Measurements from ENCODE around the gene OR6N1.

OR6N1 gene, protein sequence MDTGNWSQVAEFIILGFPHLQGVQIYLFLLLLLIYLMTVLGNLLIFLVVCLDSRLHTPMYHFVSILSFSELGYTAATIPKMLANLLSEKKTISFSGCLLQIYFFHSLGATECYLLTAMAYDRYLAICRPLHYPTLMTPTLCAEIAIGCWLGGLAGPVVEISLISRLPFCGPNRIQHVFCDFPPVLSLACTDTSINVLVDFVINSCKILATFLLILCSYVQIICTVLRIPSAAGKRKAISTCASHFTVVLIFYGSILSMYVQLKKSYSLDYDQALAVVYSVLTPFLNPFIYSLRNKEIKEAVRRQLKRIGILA

DNA sequence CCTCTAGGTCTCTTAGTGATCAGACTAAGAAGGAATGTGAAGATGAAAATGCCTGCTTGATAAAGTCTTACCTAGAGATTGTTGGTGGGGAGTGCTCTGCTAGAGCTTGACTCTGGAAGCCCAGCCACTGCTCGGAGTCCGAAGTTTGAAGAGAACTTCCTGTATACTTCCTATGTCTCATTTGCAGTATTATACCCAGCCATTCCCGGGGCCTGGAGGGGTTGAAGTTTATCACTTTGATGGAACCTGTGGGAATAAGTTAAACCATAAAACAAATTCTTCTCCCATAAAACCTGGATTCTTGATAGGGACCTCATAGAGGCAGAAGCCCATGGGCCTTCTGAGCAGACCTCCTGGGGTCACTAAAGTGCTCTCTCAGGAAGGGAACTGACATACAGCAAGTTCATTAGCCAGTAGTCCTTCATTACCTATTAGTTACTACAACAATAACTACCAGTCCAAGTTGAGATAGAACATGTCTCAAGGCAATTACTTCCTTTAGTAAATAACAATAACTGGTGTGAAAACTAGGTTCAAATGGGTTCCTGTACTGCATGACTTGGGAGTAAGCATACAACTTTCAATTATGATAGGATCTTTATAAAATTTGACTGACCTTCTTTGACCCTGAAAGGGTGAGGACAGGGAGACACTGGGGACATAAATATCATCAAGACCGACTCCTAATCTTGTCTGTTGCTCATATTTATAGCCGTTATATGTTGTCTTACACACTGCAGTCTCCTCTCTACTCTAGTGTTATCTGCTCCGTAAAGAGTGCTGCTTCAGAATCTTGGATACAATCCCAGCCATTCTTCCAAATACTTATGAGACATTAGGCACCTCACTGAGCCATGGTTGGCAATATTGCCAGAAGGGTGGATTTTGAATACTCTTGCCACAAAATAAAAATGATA, at the start of gene OR6N1:
Gene OR6N1, minus strand, starts transcription at position 246 of the 917 bp plus-strand sequence. CDS start 5,513 bp downstream, outside the sequence.
- no peak for DNase-seq (ENCODE audit: low read depth)

DNA sequence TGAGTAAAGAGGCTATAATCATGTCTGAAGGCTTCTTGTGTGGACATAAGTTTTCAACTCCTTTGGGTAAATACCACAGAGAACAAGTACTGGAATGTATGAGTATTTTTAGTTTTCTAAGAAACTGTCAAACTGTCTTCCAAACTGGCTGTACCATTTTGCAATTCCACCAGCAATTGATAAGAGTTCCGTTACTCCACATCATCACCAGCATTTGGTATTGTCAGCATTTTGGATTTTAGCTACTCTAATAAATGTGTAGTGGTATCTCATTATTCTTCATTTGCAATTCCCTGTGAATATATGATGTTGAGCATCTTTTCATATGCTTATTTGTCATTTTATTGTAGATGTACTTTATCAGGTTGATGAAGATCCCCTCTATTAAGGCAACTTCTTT, 49.7 kb upstream of the OR6N1 start:
- no peak for DNase-seq (ENCODE audit: low read depth)

DNA sequence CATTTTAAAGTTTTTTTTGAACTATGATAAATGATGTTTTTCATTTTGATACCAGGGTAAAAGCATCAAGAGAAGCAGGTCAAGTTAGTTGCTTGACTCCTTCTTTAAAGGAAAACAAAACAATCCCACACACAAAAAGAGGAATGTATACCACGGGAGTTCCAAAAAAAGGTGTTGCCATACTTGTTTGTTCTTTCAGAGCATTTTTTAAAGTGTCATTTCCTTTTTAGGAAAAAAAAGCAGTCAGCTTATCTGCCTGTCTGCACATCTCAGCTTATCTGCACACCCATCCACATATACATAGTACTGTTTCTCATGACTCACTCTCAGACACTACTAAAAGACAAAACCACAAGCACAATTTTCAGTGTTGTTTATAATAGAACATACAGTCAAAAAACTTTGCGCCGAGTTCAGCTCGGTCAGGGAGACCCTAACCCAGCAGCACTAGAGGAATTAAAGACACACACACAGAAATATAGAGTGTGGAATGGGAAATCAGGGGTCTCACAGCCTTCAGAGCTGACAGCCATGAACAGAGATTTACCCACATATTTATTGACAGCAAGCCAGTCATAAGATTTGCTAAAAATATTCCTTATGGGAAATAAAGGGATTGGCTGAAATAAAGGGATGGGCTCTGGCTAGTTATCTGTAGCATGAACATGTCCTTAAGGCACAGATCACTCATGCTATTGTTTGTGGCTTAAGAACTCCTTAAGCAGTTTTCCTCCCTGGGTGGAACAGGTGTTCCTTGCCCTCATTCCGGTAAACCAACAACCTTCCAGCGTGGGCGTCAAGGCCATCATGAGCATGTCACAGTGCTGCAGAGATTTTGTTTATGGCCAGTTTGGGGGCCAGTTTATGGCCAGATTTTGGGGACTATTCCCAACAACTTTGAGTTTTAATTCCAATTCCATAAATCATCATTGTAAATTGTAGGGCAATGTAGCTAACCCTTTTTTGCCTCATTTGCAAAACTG, 47.8 kb upstream of the OR6N1 start:
- DNase-seq (ENCODE audit: low read depth) = peak; percentile 62

DNA sequence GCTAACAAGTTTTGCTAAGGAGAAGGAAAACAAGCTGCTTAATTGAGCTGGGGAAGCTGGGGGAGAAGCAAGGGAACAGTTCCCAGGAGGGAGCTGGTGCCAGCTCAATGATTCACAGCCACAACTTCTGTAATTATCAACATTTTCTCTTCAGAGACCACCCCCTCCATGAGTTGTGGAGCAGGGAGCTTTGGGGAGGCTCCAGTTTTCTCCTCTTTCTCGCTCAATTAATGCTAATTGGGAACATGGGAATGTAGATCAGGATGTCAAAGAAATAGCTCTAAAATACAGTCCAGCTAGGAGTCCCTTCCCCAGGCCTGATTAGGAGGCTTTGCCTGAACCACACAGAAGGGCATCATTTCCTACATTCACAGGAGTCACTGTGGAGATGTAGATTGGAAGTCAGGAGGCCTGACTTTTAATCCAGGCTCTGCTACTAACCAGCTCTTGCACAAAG, 47.0 kb upstream of the OR6N1 start:
- DNase-seq (ENCODE audit: low read depth) = peak; percentile 17

DNA sequence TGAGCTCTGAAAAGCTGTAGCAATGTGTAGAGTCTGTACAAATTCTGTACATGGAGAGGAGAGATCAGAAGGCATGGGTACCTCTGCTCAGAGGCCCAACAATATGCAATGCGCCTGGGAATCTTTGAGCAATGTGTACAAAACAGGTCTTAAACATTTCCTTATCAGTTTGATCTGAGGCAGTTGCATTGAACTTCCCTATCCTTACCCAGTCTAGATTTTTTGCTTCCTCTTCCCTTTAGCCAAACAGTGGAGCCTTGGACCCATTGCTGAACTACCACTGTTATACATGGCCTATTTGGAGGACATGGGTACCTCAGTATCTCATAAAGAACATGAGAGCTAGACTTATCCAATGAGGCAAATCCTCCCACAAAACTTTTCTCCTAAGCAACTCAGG, 46.6 kb upstream of the OR6N1 start:
- no peak for DNase-seq (ENCODE audit: low read depth)

DNA sequence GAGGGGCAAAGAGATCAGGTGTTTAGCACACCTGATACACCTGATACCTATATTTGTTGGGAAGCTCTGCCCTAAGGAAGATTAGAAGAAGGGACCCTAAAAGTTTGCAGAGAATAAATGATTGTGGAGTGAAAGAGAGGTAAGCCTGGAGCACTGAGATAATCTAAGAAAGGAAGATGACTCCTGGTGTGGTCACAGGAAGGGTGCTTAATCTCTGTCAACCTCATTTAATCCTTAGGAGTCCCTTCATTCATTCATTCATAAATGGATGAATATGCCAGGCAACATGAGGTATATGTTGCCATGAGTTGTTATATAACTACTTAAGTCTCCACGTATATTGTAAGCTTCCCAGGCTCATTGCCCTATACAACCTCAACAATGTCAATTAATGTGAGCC, 43.0 kb upstream of the OR6N1 start:
- no peak for DNase-seq (ENCODE audit: low read depth)

DNA sequence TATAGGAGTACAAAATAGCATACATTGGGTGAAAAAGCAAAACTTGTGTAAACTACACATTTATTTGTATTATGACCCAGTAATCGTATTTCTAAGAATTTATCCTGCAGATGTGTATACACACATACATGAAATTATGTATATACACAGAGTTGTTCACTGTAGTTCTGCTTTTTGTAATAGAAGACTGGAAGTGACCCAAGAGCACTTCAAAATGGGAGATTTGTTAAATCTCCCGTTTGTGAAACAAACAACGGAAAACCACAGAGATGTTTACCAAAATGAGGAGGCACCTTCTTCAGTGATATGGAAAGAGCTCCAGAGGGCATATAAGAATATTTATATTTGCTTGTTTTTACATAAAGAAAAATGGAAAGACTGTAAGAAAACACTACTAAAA, 41.2 kb upstream of the OR6N1 start:
- no peak for DNase-seq (ENCODE audit: low read depth)

DNA sequence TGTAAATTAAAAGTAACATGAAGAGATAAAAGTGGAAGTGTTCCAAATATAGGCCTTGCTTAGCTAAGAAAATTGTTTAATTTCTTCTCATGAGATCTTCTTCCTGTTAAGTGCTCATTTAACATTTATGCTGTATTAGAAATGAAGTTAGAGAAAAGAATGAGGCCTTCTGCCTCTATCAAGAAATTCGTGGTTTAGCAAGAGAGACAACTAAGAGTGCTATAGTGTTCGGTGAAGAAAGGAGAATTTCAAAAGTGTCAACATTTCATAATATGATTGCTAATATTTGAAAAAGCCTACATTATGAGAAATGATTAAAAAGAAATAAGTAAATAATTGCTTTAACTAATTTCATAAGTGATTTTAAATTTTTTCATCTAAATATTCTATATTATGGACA, 40.3 kb upstream of the OR6N1 start:
- no peak for DNase-seq (ENCODE audit: low read depth)

DNA sequence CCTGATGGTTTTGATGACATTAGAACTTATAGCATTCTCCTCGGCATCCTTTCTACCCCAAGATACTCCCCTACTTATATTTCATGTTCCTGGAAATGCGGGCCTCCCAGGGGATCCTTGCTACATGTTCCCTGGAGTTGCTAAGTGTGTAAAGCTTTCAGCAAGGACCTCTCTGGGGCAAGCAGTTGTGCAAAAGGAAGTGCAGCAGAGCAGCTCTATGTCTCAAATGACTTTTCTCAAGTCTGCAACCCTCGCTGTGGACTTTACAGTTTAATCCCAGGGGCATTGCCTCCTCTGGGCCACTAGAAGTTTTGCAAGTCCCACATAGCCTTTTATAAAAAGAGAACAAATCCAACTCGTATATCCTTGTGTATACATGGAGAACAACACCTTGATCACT, 38.3 kb upstream of the OR6N1 start:
- DNase-seq (ENCODE audit: low read depth) = no peak

DNA sequence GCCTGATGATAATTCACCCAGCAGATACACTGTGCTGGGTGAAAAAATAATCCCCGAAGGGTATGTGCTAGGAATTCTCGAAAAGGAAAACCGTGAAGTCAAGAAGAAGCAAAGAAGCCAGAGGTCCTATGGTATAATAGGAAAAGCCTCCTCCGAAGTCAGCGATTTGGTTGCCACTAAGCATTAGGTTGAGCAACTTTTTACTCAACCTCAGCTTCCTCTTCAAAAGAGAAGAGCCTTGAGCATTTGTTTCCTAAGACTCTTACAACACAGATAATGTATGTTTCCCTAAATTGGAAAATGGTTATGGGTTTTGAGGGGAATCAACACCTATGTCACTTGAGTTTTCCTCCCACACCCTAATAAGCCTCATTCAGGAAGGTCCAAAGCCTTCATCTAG, 37.9 kb upstream of the OR6N1 start:
- DNase-seq (ENCODE audit: low read depth) = no peak

DNA sequence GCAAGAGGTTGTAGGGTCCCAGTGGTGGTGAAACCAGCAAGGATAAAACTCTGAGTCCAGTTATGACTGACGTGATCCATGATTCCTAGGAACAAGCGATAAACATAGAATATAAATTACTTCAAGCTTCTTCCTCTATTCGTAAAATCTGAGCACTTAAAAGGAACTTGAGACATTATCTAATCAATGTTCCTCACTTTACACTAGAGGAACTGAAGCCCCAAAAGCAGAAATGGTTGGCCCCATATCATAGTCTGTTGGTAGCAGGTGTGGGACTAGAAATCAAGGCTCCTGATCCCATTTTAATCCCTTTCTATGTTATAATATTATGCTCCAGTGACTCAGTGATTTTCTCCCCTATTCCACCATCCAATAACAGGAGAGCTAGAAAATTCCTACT, 37.3 kb upstream of the OR6N1 start:
- DNase-seq (ENCODE audit: low read depth) = no peak

DNA sequence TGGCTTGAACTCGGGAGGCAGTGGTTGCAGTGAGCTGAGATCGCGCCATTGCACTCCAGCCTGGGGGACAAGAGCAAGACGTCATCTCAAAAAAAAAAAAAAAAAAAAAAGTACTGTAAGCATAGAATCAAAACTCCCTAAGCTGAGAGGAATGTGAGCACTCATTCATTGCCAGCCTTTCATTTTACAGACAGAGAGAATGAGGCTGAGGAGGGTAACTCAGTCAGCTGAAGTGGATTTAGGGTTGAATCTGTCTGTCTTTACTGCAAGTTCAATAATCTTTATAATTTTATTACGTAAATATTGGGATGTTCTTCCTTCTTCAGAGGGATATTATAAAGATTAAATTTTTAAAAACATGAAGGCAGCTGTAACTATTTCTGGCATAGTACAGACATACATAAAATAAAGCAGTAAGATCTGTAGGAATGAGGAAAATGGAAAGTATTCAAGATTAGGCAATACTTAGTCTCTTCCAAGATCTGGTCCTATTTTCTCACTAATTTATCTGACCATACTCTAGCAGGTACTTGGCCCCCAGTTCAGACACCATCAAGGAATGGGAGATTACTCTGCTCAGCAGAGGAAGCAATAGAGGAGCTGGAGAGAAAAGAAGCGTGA, 35.0 kb upstream of the OR6N1 start:
- peak; percentile 33 for DNase-seq (ENCODE audit: low read depth)

DNA sequence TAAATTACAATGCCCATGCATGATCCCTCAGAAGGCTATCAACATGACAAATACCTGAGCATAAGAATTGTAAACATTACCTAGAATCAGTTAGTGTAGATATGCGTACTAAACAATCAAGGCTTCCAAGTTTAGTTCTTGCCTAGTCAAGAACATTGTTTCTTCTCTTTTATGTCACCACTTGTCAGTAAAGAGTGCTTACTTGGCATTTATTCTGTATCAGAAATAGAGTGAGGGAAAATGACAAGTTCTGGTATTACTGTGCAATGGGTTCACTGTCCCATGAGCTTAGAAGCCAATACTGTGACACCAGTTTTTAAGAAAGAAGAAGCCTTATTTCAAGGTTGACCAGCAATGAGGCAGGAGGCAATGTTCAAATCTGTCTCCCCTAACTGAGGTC, 31.7 kb upstream of the OR6N1 start:
- no peak for DNase-seq (ENCODE audit: low read depth)

DNA sequence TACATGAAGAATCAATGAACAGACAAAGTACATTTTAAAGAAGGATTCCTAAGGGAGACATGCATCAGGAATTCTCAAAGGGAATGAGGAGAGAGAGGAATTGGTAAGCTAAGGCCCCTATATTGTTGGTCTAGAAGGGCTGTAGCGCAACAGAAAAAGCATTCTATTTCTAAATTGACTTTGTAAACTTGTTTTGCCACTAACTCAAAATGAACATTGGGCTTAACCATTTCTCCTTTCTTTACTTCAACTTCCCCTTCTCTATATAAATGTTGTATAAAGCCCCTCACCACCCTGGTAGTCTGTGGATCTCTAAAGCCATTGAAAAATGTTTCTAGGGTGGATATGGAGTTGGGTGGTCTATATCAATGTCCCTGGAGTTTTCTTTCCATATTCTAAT, 29.4 kb upstream of the OR6N1 start:
- DNase-seq (ENCODE audit: low read depth) = no peak

DNA sequence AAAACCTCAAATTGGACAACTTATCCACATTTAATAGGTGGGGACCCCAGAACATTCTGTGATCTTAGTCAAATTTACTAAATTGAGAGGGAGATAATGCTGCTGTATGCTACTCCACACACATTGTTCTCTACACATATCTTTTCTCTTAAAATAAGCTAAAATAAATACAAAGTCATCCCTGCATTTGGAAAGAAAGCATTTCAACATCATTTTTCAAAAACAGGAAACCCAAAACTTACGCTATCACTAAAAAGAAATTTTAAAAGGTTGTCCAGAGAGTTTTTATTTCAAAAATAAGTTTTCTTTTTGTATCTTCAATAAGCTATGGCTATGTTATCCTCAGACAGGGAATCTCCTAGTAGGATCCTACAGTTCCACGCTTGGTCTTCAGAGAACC, 28.5 kb upstream of the OR6N1 start:
- DNase-seq (ENCODE audit: low read depth) = no peak

DNA sequence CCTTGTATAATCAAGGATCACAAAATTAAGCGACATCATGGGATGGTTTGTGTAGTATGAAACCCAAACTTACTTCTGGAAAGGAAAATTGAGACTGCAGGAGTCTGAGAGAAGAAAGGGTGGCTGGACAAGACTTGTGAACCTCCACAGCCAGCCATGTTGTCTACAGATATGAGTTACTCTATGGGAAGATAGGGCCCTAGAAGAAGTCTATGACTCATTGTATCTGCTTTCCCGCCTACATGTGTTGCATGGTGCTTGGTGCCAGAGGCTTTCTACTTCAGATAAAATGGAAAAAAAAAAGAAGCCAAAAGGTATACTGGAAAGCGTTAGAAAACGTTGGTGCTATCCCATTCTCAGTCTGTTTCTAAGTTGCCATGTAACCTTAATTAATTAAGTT, 27.7 kb upstream of the OR6N1 start:
- no peak for DNase-seq (ENCODE audit: low read depth)

DNA sequence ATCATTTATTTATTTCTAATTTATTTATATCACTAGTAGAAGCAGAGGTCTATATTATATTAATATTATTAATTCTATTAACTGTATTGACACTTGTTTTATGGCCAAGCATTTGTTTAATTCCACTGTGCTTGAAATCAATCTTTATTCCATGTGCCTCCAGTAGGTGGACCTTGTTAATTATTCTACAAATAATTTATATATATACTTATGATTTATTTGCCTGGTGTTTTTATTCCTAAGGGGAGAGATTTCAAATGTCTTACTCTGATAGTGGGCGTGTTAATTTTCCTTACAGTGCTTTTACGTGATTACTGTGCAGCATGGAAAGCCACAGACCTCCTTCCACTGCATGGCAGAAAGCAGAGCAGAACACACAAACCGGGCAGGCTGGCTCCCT, 26.5 kb upstream of the OR6N1 start:
- DNase-seq (ENCODE audit: low read depth) = no peak

DNA sequence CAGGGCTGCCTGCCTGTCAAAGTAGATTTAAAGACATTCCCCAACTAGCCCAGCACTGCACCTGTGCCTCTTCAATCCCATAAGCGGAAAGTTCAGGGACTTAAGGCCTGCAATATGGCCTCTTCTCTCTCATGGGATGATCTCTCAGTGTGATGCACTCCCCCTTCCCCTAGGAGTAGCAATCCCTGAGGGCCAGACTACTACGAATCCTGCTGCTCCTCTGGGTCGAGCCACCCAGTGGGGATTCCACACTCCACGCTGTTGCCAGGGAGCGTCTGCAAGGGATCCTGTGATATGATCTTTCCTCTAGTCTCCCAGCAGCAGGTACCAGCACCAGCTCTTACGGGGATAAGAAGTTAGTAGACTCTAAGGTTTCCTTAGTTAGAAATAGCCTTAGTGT, 22.3 kb upstream of the OR6N1 start:
- no peak for DNase-seq (ENCODE audit: low read depth)

DNA sequence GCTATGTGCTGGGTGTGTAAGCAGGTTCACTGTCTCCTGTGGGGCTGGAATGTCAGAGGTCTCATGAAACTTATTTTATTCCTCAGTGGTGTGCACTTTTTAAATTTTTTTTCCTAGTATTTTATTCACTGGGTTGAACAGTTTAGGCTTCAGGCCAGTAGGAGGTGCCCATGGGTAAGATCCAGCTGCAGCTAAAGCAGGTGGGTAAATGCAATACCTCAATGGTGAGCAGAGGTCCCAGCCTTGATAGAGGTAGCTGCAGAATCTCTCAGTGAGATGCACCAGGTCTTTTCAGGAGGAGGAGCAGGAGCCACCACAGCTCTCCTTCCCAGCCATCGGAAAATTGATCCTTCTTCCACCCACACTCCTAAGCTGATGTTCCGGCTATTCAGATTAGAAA, 21.6 kb upstream of the OR6N1 start:
- DNase-seq (ENCODE audit: low read depth) = no peak

DNA sequence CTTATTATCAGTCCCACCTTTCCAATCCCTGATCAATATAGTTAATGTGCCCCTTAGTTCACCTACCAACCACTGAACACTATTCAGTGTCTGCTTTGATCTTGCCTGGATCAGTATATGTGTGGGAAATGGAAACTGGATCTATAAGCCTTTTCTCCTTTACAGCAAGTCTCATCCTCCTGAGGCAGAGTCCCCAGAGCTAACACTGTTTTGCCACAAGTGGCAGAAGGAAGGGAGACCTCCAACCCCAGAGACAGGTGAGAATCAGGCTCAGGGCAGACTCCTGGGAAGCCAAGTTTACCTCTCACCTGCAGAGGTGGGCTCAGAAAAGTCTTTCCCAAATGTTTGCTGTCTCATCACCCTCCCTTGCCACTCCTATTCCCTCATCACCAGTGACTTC, 9.1 kb upstream of the OR6N1 start, which contains the start of gene OR6N2:
Gene OR6N2, minus strand, starts transcription at position 101 of the 400 bp plus-strand sequence. CDS start 3,569 bp downstream, outside the sequence.
- DNase-seq (ENCODE audit: low read depth) = no peak

DNA sequence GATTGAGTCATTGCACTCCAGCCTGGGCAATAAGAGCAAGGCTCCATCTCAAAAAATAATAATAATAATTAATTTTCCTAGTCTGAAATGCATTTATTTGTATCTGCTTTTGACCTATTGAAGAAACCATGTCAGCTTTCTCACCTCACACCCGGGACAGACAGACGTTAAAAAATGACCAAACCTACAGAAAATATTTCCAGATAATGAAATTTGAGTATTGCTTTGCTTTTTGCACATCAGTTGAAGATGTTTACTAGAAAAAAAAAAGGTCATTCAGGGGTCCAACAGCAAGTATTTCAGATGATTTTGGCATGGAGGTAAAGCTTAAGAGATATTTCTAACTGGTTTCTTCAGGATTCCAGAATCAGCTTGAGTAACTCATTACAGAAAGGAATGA, 17.6 kb downstream of the OR6N1 start, which contains the start of gene OR6K6:
Gene OR6K6, plus strand, starts transcription at position 301 of the 400 bp plus-strand sequence. CDS start 168 bp downstream, outside the sequence.
- no peak for DNase-seq (ENCODE audit: low read depth)

Data from iris pigment epithelial cell (primary cell).